ENCODE results near the gene CCDC3.

DNA sequence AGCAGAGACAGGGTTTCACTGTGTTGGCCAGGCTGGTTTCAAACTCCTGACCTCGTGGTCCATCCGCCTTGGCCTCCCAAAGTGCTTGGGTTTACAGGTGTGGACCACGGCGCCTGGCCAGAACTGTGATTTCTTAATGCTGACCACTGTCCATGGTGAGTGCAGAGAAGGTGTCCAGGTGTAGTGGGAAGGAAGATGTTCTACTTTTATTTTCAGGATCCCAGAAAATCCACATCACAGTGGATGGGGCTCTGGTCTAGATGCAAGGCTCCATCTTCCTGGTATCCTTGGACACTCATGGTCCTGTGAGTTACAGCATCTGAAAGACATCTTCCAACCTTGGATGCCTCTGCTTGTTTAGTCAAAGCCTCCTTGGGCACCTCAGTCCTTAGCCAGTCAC lies 92.7 kb downstream of the CCDC3 start:
- TF ChIP-seq, protein P1, sequence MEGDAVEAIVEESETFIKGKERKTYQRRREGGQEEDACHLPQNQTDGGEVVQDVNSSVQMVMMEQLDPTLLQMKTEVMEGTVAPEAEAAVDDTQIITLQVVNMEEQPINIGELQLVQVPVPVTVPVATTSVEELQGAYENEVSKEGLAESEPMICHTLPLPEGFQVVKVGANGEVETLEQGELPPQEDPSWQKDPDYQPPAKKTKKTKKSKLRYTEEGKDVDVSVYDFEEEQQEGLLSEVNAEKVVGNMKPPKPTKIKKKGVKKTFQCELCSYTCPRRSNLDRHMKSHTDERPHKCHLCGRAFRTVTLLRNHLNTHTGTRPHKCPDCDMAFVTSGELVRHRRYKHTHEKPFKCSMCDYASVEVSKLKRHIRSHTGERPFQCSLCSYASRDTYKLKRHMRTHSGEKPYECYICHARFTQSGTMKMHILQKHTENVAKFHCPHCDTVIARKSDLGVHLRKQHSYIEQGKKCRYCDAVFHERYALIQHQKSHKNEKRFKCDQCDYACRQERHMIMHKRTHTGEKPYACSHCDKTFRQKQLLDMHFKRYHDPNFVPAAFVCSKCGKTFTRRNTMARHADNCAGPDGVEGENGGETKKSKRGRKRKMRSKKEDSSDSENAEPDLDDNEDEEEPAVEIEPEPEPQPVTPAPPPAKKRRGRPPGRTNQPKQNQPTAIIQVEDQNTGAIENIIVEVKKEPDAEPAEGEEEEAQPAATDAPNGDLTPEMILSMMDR (IDR thresholded peaks at IDR 0.05), result no peak
- no peak for TF ChIP-seq POLR2A (IDR thresholded peaks at IDR 0.05)

Measured in uterus (tissue), 2 donors.